Muscle of leg (tissue), 11 donors: Measurements from ENCODE around the gene CWC27. TPM values are rescaled to one million over a fixed set of nuclear protein-coding genes. Genes with fewer than 3 reads are reported as not detected.
"Not testable (repeated sequence)": the region's sequence is repeated elsewhere in the genome, so short reads cannot be mapped to it uniquely, and the experiment has no call there.

Experiments used
- DNase-seq: peaks from one replicate; pipeline ENCODE4 v3.0.0; 2013
- H3K27ac ChIP-seq: one replicate; pipeline ENCODE4 v1.5.1; 2013; ENCODE audit warnings: mild to moderate bottlenecking, low read length, control low read depth
- H3K27me3 ChIP-seq: one replicate; pipeline ENCODE4 v1.6.1; 2013; ENCODE audit warnings: low read length; ENCODE audit not compliant: control insufficient read depth, insufficient read depth
- H3K36me3 ChIP-seq: one replicate; pipeline ENCODE4 v1.6.1; 2013; ENCODE audit warnings: low read length; ENCODE audit not compliant: control insufficient read depth, insufficient read depth
- H3K4me1 ChIP-seq: one replicate; pipeline ENCODE4 v1.6.1; 2013; ENCODE audit warnings: low read length; ENCODE audit not compliant: control insufficient read depth, insufficient read depth
- H3K4me3 ChIP-seq: one replicate; pipeline ENCODE4 v1.5.1; 2013; ENCODE audit warnings: low read length, control low read depth
- H3K9me3 ChIP-seq: replicated peaks from 2 replicates; pipeline ENCODE4 v1.6.1; 2013; ENCODE audit warnings: low read depth, low read length; ENCODE audit not compliant: control insufficient read depth
- WGBS: methylation state at CpG from one replicate; pipeline ENCODE4 v1.1.5; 2013; ENCODE audit warnings: missing lambda C conversion rate; ENCODE audit not compliant: insufficient coverage; 5-methylcytosine and 5-hydroxymethylcytosine counted together
- polyA plus RNA-seq, 8 donors: library from polyadenylated mRNA; unstranded; fragments of 120-200 nt; gene quantifications; one replicate each; pipeline versions ENCODE4 v1.2.1 to v1.2.3, GENCODE V29; 2013; ENCODE audit warnings: inconsistent platforms in 1 of 8, low replicate concordance in 1 of 8; ENCODE audit not compliant: insufficient read length in 8 of 8, insufficient read depth in 1 of 8
- total RNA-seq: library from RNA; stranded (reverse); fragments of 120-200 nt; gene quantifications from one replicate; pipeline ENCODE4 v1.2.4, GENCODE V29; 2013

The CWC27 gene
- total and polyA plus RNA-seq, 9 donors = 14.7 to 29.3 (median 23.4) TPM

GRCh38 chr5:64811050-64811640 is 42.4 kb downstream of the CWC27 start:
- H3K4me1 ChIP-seq = no peaks in the 10 kb centered on the region
- no CpG with 5 or more reads among the region's 1 CpG for WGBS
- H3K27me3 ChIP-seq = no peaks in the 10 kb centered on the region
- H3K4me3 ChIP-seq = no peak overlapping the region
- peak; percentile 74 for DNase-seq
- H3K27ac ChIP-seq = no peak overlapping the region
- no peaks in the 10 kb centered on the region for H3K9me3 ChIP-seq
- H3K36me3 ChIP-seq = no peaks in the 10 kb centered on the region

GRCh38 chr5:64814073-64814472 is 45.3 kb downstream of the CWC27 start:
- H3K9me3 ChIP-seq = no peaks in the 10 kb centered on the region
- no peak overlapping the region for H3K27ac ChIP-seq
- no peak for DNase-seq
- H3K4me1 ChIP-seq = no peaks in the 10 kb centered on the region
- H3K36me3 ChIP-seq = no peaks in the 10 kb centered on the region
- no peaks in the 10 kb centered on the region for H3K27me3 ChIP-seq
- no CpG with 5 or more reads among the region's 2 CpGs for WGBS
- no peak overlapping the region for H3K4me3 ChIP-seq

- Histone ChIP-seq H3K4me3 (no peak overlapping the region), H3K36me3 (no peaks in the 10 kb centered on the region), H3K4me1 (no peaks in the 10 kb centered on the region), H3K27ac (no peak overlapping the region), H3K27me3 (no peaks in the 10 kb centered on the region), H3K9me3 (no peaks in the 10 kb centered on the region)
- no peak for DNase-seq
- WGBS = no CpG with 5 or more reads among the region's 3 CpGs
Measured at GRCh38 chr5:64818245-64818644, 49.5 kb downstream of the CWC27 start.

GRCh38 chr5:64819345-64819744 is 50.6 kb downstream of the CWC27 start:
- H3K4me1 ChIP-seq, H3K27me3 ChIP-seq, H3K27ac ChIP-seq, DNase-seq, H3K4me3 ChIP-seq, H3K9me3 ChIP-seq, H3K36me3 ChIP-seq: not testable (repeated sequence)
- no CpG with 5 or more reads among the region's 4 CpGs for WGBS

GRCh38 chr5:64822320-64822719 is 53.6 kb downstream of the CWC27 start:
- no peaks in the 10 kb centered on the region for H3K9me3 ChIP-seq
- no peak for DNase-seq
- no peak overlapping the region for H3K27ac ChIP-seq
- no peaks in the 10 kb centered on the region for H3K4me1 ChIP-seq
- no peaks in the 10 kb centered on the region for H3K36me3 ChIP-seq
- no peaks in the 10 kb centered on the region for H3K27me3 ChIP-seq
- H3K4me3 ChIP-seq = no peak overlapping the region

- H3K9me3 ChIP-seq = no peaks in the 10 kb centered on the region
- WGBS = no CpG with 5 or more reads among the region's 1 CpG
- H3K4me3 ChIP-seq = no peak overlapping the region
- no peaks in the 10 kb centered on the region for H3K4me1 ChIP-seq
- H3K27ac ChIP-seq = no peak overlapping the region
- no peaks in the 10 kb centered on the region for H3K36me3 ChIP-seq
- DNase-seq = no peak
- no peaks in the 10 kb centered on the region for H3K27me3 ChIP-seq
Measured at GRCh38 chr5:64826541-64826940, 57.8 kb downstream of the CWC27 start.

GRCh38 chr5:64827703-64828102 is 59.0 kb downstream of the CWC27 start:
- no peak overlapping the region for H3K4me3 ChIP-seq
- no peak overlapping the region for H3K27ac ChIP-seq
- no peaks in the 10 kb centered on the region for H3K27me3 ChIP-seq
- DNase-seq = no peak
- no CpG with 5 or more reads among the region's 4 CpGs for WGBS
- H3K9me3 ChIP-seq = no peaks in the 10 kb centered on the region
- no peaks in the 10 kb centered on the region for H3K36me3 ChIP-seq
- no peaks in the 10 kb centered on the region for H3K4me1 ChIP-seq

- not testable (repeated sequence) for H3K4me3 ChIP-seq, H3K27ac ChIP-seq, DNase-seq, H3K27me3 ChIP-seq, H3K36me3 ChIP-seq, H3K4me1 ChIP-seq, H3K9me3 ChIP-seq
Measured at GRCh38 chr5:64830650-64831049, 61.9 kb downstream of the CWC27 start.

GRCh38 chr5:64831996-64832395 is 63.3 kb downstream of the CWC27 start:
- Histone ChIP-seq H3K4me3 (no peak overlapping the region), H3K27me3 (no peaks in the 10 kb centered on the region), H3K27ac (no peak overlapping the region), H3K9me3 (no peaks in the 10 kb centered on the region), H3K4me1 (no peaks in the 10 kb centered on the region), H3K36me3 (no peaks in the 10 kb centered on the region)
- no CpG with 5 or more reads among the region's 1 CpG for WGBS
- DNase-seq = no peak

- Histone ChIP-seq H3K4me1 (no peaks in the 10 kb centered on the region), H3K36me3 (no peaks in the 10 kb centered on the region), H3K4me3 (no peak overlapping the region), H3K27ac (no peak overlapping the region), H3K27me3 (no peaks in the 10 kb centered on the region), H3K9me3 (no peaks in the 10 kb centered on the region)
- no peak for DNase-seq
- no CpG with 5 or more reads among the region's 2 CpGs for WGBS
Measured at GRCh38 chr5:64834037-64834436, 65.3 kb downstream of the CWC27 start.

GRCh38 chr5:64834611-64835010 is 65.9 kb downstream of the CWC27 start:
- DNase-seq = peak; percentile 11
- Histone ChIP-seq H3K4me3 (no peak overlapping the region), H3K4me1 (no peaks in the 10 kb centered on the region), H3K27ac (no peak overlapping the region), H3K36me3 (no peaks in the 10 kb centered on the region), H3K9me3 (no peaks in the 10 kb centered on the region), H3K27me3 (no peaks in the 10 kb centered on the region)
- no CpG with 5 or more reads among the region's 1 CpG for WGBS
